Mucosa of descending colon (tissue), 3 donors: ENCODE results near the gene ZNF324. TPM values are rescaled to one million over a fixed set of nuclear protein-coding genes. Genes with fewer than 3 reads are reported as not detected.

Experiments used
- ATAC-seq: fragments of 200-7000 bp; cut with Tn5 transposase; one replicate; pipeline ENCODE4 v1.9.1; 2020; ENCODE audit warnings: mild to moderate bottlenecking, moderate library complexity
- DNase-seq, 3 donors: peaks; one replicate each; pipeline ENCODE4 v3.0.0-alpha.2; 2020
- H3K36me3 ChIP-seq: fragments of 200-600 bp; one replicate; pipeline ENCODE4 v1.8.0; 2021; ENCODE audit warnings: low read depth, mild to moderate bottlenecking
- H3K4me1 ChIP-seq: fragments of 200-600 bp; one replicate; pipeline ENCODE4 v1.8.0; 2021; ENCODE audit warnings: low read depth, mild to moderate bottlenecking
- H3K4me3 ChIP-seq: fragments of 200-600 bp; one replicate; pipeline ENCODE4 v1.8.0; 2021; ENCODE audit warnings: mild to moderate bottlenecking
- H3K9me3 ChIP-seq: fragments of 200-600 bp; one replicate; pipeline ENCODE4 v1.8.0; 2021; ENCODE audit warnings: mild to moderate bottlenecking
- CTCF ChIP-seq: fragments of 200-600 bp; IDR thresholded peaks from one replicate; pipeline ENCODE4 v1.8.0; 2022; ENCODE audit warnings: antibody characterized with exemption, mild to moderate bottlenecking
- intact Hi-C, 2 donors: fragments of 100-400 bp; cut with DNase I in 1 of 2; cut with micrococcal nuclease in 1 of 2; formaldehyde crosslinking; loops; one replicate each; pipeline versions ENCODE4 v1.11.0 to v1.11.1; 2022; cut with DNase I, micrococcal nuclease
- total RNA-seq, 3 donors: library from RNA; stranded (reverse); fragmentation: NEBNext Ultra II Directional in 2 of 3; extraction: Animal tissue kit (Norgen Biotek cat#: 25700) in 2 of 3; gene quantifications; one replicate each; pipeline versions ENCODE4 v1.2.1 to v1.2.4, GENCODE V29; 2021 to 2023
- donor health status: DM: no; HTN: no; CAD: no; lungs with moderate emphysema.
- donor health status: DM: no; HTN: no; CAD: no.
- donor health status: DM: no; HTN: yes; CAD: no.

ZNF324 gene
- total RNA-seq, 3 donors from 2014 or later, result 10.1 to 14.8 (median 12.9) TPM

- DNase-seq (peak in 2 of 3 donors; percentile 58 to 62), ATAC-seq (peak; percentile 34)
- TF ChIP-seq CTCF, result no peak
These were observed 44.7 kb downstream of the ZNF324 start, which contains the start of gene SLC27A5 for GRCh38 chr19:58511353-58512208. Gene SLC27A5, minus strand, starts transcription at chr19:58511992. Its CDS starts 37 bp downstream, at chr19:58511955.

DNA sequence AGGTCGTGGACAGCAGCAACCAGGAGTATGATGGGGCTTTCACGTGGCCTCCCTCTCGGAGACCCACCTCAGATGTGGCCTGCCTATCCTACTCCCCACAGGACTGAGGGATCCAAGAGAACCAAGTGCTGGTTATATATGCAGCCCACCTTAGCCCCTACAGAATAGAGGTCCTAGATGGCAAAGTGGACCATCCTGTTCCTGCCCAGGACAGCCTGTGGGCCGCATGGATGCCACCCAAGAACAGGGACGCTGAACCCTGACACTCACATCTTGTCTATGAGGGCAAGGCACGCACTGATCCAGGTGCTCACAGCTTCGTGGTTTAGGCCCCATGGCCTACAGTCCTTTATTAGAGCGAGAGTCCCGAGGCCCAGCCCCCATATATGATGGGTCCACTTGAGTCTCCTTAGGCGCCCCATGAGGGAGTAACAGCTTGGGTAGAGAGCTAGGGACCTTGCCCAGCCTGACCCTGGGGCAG, 46.4 kb downstream of the ZNF324 start:
- intact Hi-C loops, result no loop called here
- no peaks in the 10 kb centered on the region for H3K9me3 ChIP-seq
- no peak for ATAC-seq
- no peak for DNase-seq
- H3K4me1 ChIP-seq, result peaks cover 34% of the 10 kb centered on the region
- no peaks in the 10 kb centered on the region for H3K36me3 ChIP-seq
- H3K4me3 ChIP-seq, result no peak overlapping the region
- TF ChIP-seq CTCF, result no peak

More at GRCh38 chr19:58511353-58512208, 44.7 kb downstream of the ZNF324 start, which contains the start of gene SLC27A5:
- H3K4me3 ChIP-seq, result no peak within 1 kb of the TSS
- H3K9me3 ChIP-seq, result peaks cover 10% of the 10 kb centered on the region
- no peaks in the 10 kb centered on the region for H3K36me3 ChIP-seq
- intact Hi-C loops, result no loop called here
- H3K4me1 ChIP-seq, result peaks cover 24% of the 10 kb centered on the region

GRCh38 chr19:58513694-58514563, 47.0 kb downstream of the ZNF324 start:
- intact Hi-C loops, result no loop called here
- no peaks in the 10 kb centered on the region for H3K9me3 ChIP-seq
- DNase-seq, result peak; percentile 93 to 95 (median 95)
- ATAC-seq, result peak; percentile 94
- no peaks in the 10 kb centered on the region for H3K36me3 ChIP-seq
- peaks cover 39% of the 10 kb centered on the region for H3K4me1 ChIP-seq
- H3K4me3 ChIP-seq, result no peak overlapping the region
- TF ChIP-seq CTCF, result peak; percentile 97

DNA sequence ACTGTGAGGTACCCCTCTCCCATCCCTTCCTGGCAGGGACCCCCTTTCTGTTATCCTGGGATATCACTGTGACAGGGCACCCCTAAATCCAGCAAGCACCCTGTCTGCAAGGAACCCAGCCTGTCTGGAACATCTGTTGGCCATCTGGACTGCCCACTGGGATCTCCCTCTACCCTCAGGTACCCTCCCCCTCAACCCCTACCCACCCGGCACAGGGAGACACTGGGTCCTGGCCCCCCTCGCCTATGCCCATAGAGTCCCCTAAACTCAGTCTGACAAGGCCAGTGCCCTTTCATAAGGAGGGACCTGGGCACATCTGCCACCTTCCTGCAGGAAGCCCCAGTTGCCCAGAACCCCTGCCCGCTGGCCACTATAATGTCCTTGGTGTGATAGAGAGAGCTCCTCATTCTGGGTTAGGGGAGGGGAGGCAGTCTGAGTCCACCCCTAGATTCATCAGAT, 47.7 kb downstream of the ZNF324 start:
- no peak for DNase-seq
- TF ChIP-seq CTCF, result no peak
- Histone ChIP-seq H3K36me3 (no peaks in the 10 kb centered on the region), H3K9me3 (no peaks in the 10 kb centered on the region), H3K4me1 (peaks cover 39% of the 10 kb centered on the region), H3K4me3 (no peak overlapping the region)
- intact Hi-C loops, result no loop called here
- no peak for ATAC-seq

- Histone ChIP-seq H3K4me3 (no peak overlapping the region), H3K36me3 (no peaks in the 10 kb centered on the region), H3K9me3 (no peaks in the 10 kb centered on the region), H3K4me1 (peaks cover 41% of the 10 kb centered on the region)
- TF ChIP-seq CTCF, result no peak
- ATAC-seq, result no peak
- no peak for DNase-seq
- intact Hi-C loops, result no loop called here
These were observed 48.4 kb downstream of the ZNF324 start for GRCh38 chr19:58515259-58515658.
